GM12891 (cell line): ENCODE measurements around the gene DOCK10.
A peak's percentile ranks its signal among the peaks of the same experiment; 100 is the strongest.

ENCODE experiments used
- DNase-seq: peaks from one replicate; pipeline ENCODE4 v3.0.0; 2011; ENCODE audit warnings: low spot score; ENCODE audit not compliant: insufficient read length
- FAIRE-seq: peaks from 2 replicates; lab custom pipeline; 2011; peaks lifted over from hg19 to GRCh38; lab: Jason Lieb, UNC
- PAX5 ChIP-seq: IDR thresholded peaks from 2 replicates; pipeline ENCODE4 v1.6.1; 2011; ENCODE audit warnings: low read length, moderate library complexity, mild to moderate bottlenecking; ENCODE audit not compliant: insufficient read depth, severe bottlenecking
- POLR2A ChIP-seq: IDR thresholded peaks from 2 replicates; pipeline ENCODE4 v1.6.1; 2011; ENCODE audit warnings: low read depth, low read length, control low read depth
- POLR2AphosphoS5 ChIP-seq: IDR thresholded peaks from 2 replicates; pipeline ENCODE4 v1.6.1; 2011; ENCODE audit warnings: low read depth, low read length, control low read depth
- POU2F2 ChIP-seq: IDR thresholded peaks from 2 replicates; pipeline ENCODE4 v1.6.1; 2011; ENCODE audit warnings: low read depth, mild to moderate bottlenecking, control low read depth, low read length, moderate library complexity
- SPI1 ChIP-seq: IDR thresholded peaks from 2 replicates; pipeline ENCODE4 v1.6.1; 2011; ENCODE audit warnings: low read depth, low read length, control low read depth
- TAF1 ChIP-seq: IDR thresholded peaks from 2 replicates; pipeline ENCODE4 v1.6.1; 2011; ENCODE audit warnings: low read depth, low read length, control low read depth

Gene DOCK10

GRCh38 chr2:224890372-224890771, 151.9 kb downstream of the DOCK10 start:
- TF ChIP-seq POLR2AphosphoS5 (no peak), TAF1 (no peak), SPI1 (no peak), PAX5 (no peak), POLR2A (no peak), POU2F2 (no peak)

GRCh38 chr2:224887141-224887540, 155.1 kb downstream of the DOCK10 start:
- FAIRE-seq (peak; percentile 20), DNase-seq (no peak)
- TF ChIP-seq POLR2A (no peak), POU2F2 (no peak), TAF1 (no peak), POLR2AphosphoS5 (no peak), SPI1 (no peak), PAX5 (no peak)

More at GRCh38 chr2:224890372-224890771, 151.9 kb downstream of the DOCK10 start:
- DNase-seq (no peak), FAIRE-seq (no peak)

GRCh38 chr2:224885836-224886547, 156.3 kb downstream of the DOCK10 start:
- DNase-seq, result no peak
- no peak for TF ChIP-seq PAX5
- no peak for TF ChIP-seq POLR2A
- TF ChIP-seq POU2F2, result no peak
- TF ChIP-seq POLR2AphosphoS5, result no peak
- no peak for TF ChIP-seq TAF1
- FAIRE-seq, result peak; percentile 67

- no peak for DNase-seq
- no peak for FAIRE-seq
- TF ChIP-seq PAX5 (no peak), TAF1 (no peak), POU2F2 (no peak), SPI1 (no peak), POLR2AphosphoS5 (no peak), POLR2A (no peak)
Observed at GRCh38 chr2:224885291-224885690, 157.0 kb downstream of the DOCK10 start.

- DNase-seq, result no peak
- no peak for FAIRE-seq
- TF ChIP-seq POLR2AphosphoS5, result no peak
- TF ChIP-seq PAX5, result no peak
- no peak for TF ChIP-seq POU2F2
- TF ChIP-seq TAF1, result no peak
- TF ChIP-seq SPI1, result no peak
- TF ChIP-seq POLR2A, result no peak
Observed at GRCh38 chr2:224884188-224884587, 158.1 kb downstream of the DOCK10 start.

- TF ChIP-seq PAX5 (no peak), POU2F2 (no peak), TAF1 (no peak), POLR2A (no peak)
- no peak for DNase-seq
- no peak for FAIRE-seq
Observed at GRCh38 chr2:224883700-224884099, 158.6 kb downstream of the DOCK10 start.

GRCh38 chr2:224883172-224883516, 159.1 kb downstream of the DOCK10 start:
- TF ChIP-seq TAF1 (no peak), POLR2A (no peak), POLR2AphosphoS5 (no peak), POU2F2 (no peak), SPI1 (no peak), PAX5 (no peak)
- FAIRE-seq (no peak), DNase-seq (no peak)

GRCh38 chr2:224882291-224883171, 159.7 kb downstream of the DOCK10 start:
- TF ChIP-seq POLR2A, result no peak
- TF ChIP-seq SPI1, result no peak
- TF ChIP-seq POU2F2, result no peak
- DNase-seq (no peak), FAIRE-seq (no peak)

GRCh38 chr2:224881846-224882245, 160.4 kb downstream of the DOCK10 start:
- DNase-seq, result no peak
- FAIRE-seq, result peak; percentile 78
- TF ChIP-seq POU2F2 (no peak), TAF1 (no peak), SPI1 (no peak), POLR2AphosphoS5 (no peak), POLR2A (no peak), PAX5 (no peak)

GRCh38 chr2:224876522-224876921, 165.7 kb downstream of the DOCK10 start:
- FAIRE-seq (peak; percentile 55), DNase-seq (no peak)
- TF ChIP-seq PAX5, result no peak
- peak; percentile 63 for TF ChIP-seq SPI1
